Thyroid gland (tissue), 4 donors: ENCODE results near the gene MGAT5B.

Source experiments
- POLR2A ChIP-seq, 2 donors: fragments of 450-650 bp; IDR thresholded peaks; one replicate each; pipeline ENCODE4 v1.6.1; 2017; ENCODE audit warnings: antibody characterized with exemption in 2 of 2, mild to moderate bottlenecking in 2 of 2, moderate library complexity in 1 of 2
- TF ChIP-seq, protein P1 (sequence below), 6 experiments: fragments of 200-600 bp in 3 of 6; fragments of 450-650 bp in 3 of 6; sonication (generic) in 3 of 6; IDR thresholded peaks; one replicate each; pipeline ENCODE4 v1.5.1; 2016 to 2019; ENCODE audit warnings: antibody characterized with exemption in 6 of 6, mild to moderate bottlenecking in 2 of 6, inconsistent platforms in 1 of 6, moderate library complexity in 1 of 6

DNA sequence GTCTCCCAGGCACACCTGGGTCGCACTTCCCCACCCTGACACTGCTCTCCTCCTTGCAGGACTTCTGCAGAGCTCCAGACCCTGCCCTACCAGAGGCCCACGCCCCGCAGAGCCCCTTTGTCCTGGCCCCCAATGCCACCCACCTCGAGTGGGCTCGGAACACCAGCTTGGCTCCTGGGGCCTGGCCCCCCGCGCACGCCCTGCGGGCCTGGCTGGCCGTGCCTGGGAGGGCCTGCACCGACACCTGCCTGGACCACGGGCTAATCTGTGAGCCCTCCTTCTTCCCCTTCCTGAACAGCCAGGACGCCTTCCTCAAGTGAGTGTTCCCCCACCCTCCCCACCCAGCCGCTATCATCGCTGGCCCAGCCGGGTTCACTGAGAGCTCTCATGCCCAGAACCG, 79.6 kb downstream of the MGAT5B start:
- TF ChIP-seq, protein P1, sequence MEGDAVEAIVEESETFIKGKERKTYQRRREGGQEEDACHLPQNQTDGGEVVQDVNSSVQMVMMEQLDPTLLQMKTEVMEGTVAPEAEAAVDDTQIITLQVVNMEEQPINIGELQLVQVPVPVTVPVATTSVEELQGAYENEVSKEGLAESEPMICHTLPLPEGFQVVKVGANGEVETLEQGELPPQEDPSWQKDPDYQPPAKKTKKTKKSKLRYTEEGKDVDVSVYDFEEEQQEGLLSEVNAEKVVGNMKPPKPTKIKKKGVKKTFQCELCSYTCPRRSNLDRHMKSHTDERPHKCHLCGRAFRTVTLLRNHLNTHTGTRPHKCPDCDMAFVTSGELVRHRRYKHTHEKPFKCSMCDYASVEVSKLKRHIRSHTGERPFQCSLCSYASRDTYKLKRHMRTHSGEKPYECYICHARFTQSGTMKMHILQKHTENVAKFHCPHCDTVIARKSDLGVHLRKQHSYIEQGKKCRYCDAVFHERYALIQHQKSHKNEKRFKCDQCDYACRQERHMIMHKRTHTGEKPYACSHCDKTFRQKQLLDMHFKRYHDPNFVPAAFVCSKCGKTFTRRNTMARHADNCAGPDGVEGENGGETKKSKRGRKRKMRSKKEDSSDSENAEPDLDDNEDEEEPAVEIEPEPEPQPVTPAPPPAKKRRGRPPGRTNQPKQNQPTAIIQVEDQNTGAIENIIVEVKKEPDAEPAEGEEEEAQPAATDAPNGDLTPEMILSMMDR (IDR thresholded peaks at IDR 0.05), result no peak
- TF ChIP-seq POLR2A (IDR thresholded peaks at IDR 0.05), result no peak
